CD4-positive, alpha-beta T cell treated with Interleukin-4 for 1 hour (primary cell): Measurements from ENCODE around the gene SENP1.

Experiments
- DNase-seq, 2 donors: peaks; one replicate each; pipeline ENCODE4 v3.0.0-alpha.2; 2020 to 2022

The SENP1 gene

DNA sequence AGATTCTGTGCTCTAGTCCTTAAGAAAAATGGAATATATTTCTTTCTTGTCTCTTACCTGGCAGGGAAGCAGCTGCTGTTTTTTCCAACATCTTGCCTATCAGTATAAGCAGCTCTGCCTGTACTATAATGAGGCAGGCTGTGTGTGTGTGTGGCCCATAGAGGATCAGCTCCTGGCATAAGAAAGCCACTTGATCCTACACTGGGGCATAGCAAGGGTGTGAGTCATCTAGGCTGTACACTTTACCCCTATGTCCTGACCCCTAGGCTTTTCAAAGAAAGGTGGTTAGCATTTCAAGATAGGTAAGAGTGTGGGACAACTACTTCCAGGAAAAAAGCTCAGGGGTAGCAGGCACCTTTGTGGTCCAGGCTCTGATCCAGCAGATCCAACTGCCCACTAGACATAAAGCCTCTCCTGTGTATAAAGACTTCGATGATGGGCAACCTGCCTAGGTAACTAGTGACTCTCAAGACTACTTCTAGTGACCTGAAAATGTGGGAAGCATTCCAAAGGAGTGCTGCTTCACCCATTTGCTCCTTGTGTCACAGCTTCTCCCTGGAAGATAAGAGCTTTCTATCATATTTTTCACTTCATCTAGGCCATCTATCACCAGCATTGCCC lies 4.9 kb upstream of the SENP1 start:
- no peak for DNase-seq

DNA sequence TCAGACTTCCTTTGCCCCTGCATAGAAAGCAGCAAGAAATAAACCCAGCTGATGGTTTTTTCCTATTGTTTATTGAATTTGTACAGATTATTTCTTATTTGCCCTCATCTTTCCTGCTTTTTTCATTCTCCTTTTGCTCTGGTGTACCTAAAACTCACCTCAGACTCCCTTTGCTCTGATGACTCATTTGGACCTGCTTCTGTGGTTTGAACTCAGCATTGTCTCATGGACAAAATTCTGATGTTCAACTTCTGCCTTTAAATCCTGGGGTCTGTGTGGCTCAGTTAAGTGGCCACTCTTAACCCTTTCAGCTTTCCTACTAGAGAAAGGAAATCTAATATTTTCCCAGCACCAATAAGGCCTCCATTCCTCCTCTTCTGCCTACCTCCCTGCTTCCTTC lies 3.5 kb upstream of the SENP1 start:
- DNase-seq, result no peak

DNA sequence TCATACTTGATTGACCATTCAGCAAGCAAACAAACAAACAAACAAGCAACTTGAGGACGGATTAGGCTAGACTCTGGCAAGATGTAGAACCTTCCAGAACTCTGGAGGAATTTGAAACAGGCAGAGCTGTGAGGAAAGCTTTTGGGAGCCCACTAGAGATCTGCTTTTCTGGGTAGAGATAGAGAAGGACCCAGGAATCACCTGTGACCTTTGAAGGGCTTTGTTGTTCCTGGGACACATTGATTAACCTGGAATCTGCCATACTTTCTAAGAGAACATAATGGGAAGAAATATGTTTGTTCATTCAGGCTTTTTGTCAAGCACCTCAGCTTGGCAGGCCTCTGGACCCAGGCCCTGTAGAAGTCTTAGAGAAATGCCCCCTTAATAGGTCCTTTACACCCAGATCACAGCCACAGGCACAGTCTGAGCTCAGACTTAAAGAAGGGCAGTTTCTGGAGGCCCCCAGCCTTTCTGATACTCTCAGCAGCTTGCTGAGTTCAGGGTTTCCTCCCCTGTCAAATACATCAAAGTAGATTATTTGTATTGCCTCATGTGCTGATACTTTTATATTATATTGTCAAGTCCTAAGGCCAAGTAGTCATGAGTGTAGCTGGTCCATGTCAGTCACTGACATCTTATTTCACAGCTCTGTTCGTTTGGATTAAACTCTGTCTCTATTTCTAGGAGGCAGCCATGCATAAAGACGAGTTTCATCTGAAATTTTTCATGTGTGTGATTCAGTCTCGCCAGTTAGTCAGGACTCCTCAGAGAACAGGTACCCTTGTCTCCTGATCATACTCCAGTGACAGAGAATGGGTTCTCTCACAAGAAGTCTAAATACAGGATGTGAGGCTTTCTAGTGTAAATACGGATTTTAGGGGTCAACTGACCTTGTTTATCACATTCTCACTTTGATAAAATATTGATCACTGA lies 1.1 kb upstream of the SENP1 start:
- DNase-seq, result no peak

DNA sequence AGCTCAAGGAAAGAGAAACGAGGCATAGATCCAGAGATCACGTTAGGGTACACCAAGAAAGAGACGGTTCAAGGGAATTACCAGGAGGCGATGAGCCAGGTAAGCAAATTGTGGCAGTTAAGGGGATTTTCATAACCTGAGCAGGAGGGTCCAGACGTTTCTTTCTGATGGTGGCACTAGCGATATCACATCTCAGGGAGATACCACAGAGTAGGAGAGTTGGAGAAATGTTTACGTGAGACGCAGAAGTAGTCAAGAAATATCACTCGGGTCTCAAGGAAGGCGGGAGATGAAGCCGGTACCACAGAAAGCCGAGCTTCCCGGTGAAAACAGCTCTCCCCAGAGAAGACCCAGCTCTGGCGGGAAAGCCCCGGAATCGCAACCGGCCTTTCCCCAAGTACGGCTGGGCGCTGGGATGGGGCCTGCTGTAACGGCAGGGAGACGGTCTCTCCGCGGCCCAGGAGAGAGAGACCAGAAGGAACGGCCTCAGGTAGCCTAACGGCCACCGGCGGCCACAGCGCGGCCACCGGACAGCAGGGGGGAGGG lies 485 bp downstream of the SENP1 start:
- DNase-seq, result peak; percentile 60 to 75

DNA sequence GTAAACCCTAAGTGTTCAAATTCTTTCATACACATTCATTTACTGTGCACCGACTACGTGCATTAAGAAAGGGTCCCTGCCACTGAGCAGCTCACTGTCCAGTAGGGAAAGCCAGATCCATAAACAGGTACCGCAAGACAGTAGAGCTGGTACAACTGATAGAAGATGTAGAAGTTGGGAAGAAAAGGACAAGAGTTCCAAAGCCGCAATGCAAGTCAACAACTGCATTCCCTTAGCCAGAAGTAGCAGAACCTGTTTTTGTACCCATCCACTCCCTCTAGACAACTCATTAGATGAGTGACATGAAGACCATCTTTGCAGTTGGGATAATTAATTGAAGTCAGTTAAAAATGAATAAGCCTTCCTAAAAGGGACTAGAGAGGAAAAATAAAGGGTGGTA lies 1.3 kb downstream of the SENP1 start:
- DNase-seq, result no peak

DNA sequence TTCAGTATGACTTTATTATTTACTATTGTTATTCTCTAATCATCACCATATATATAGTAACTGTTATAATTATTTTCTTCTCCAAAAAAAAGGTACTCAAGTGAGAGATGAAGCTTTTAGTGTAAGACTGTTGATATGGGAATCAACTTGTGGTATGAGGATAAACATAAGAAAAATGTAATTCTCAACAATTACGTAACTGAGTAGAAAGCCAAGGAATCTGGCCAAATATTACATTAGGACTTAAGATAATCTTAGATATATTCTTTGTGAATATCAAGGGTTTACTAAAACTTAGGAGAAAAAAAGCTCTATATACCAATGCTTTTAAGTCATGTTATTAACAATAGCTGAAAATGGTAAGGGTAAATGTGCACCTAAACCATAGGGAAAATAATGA lies 13.3 kb downstream of the SENP1 start:
- no peak for DNase-seq

DNA sequence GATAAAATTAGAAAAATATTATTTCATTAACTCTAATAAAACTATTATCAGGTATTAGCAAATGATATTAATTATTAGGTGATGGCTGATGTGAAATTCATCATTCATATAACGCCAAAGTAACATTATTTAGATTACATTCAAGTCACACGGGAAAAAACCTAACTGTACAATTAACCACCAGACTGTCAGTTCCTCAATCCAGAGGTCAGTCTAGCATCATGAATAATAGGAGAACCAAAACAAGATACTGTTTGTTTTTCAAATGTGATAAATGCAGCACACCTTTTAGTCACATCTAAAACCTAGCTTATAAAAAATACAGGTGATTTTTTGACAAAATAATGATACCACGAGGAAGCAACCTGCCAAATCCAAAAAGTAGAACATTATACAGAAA lies 19.6 kb downstream of the SENP1 start:
- DNase-seq, result no peak

DNA sequence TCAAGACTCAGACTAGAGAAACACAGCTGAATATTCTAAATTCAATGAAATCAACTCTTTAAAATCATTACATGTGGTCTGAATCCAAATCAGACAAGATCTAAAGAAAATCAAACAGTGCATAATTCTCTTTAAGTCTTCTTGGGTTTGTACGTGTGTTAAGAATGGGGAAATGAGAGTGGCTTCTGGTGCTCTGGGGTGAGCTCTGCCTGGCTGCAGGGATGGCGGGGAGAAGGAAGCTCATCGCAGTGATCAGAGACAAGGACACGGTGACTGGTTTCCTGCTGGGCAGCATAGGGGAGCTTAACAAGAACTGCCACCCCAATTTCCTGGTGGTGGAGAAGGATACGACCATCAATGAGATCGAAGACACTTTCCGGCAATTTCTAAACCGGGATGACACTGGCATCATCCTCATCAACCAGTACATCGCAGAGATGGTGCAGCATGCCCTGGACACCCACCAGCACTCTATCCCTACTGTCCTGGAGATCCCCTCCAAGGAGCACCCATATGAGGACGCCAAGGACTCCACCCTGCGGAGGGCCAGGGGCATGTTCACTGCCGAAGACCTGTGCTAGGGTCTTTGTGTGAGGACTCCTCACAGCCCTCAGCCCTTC lies 20.9 kb downstream of the SENP1 start:
- DNase-seq, result no peak

DNA sequence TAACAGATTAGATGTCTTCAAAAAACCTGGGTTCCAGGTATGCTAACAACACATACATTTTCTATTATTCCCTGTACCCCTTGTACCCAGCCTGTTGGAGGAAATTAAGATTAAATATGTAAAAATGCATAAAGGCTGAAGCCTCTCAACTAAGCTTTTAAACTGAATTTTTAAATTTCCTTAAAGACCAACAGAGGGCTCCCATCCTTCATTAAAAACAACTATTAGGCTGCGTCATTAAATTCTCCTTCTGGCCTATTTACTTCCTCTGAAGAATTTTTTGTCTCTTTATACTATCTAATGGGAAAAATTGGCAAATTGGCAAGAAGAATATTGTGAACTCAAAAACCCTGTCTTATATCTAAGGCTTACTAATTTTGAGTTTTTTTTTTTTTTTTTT lies 21.8 kb downstream of the SENP1 start:
- DNase-seq, result no peak

DNA sequence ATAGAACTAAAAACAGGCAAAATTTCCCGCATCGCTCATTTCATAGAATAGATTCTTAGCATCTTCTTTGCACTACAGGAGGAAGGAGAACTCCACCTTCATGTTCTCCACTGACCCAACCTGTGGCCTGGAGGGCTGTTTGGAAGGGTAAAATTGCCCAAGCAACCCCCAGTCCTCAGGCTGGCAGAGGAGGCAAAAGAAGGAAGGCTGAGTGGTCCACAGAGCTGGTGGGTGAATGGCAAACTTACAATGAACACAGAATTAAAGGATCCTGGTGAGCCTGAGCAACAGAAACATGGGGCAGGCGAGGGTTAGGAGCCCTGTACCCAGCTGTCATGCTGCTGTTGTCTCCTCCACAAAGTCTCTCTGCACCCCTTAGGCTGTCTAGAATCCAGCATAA lies 25.1 kb downstream of the SENP1 start:
- DNase-seq, result no peak

DNA sequence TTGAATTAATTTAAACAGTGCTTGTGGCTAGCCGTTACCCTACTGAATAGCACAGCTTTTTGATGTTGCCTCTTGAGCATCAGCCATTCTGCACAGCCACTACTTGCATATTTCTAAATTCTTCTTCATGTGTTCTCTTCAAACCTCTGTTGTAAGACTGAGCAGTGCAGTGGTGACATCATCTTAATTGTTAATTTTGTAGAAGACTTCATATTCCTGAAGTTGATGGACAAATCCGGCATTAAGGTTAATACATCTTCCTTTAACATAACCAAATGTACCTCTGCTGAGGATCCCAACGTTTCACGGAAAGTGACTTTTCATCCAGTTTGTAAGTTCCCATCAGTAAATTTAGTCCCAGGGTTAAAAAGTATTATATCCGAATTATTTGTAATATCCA lies 25.6 kb downstream of the SENP1 start:
- no peak for DNase-seq

DNA sequence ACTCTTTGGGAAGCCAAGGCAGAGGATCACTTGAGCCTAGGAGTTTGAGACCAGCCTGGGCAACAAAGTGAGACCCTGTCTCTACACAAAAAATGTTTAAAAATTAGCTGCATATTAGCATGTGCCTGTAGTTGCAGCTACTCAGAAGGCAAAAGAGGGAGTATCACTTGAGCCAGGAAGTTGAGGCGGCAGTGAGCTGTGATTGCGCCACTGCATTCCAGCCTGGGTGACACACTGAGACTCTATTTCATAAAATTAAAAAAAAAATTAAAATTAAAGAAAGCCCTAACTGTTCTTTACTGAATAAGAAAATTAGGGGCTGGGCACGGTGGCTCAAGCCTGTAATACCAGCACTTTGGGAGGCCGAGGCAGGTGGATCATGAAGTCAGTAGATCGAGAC lies 27.0 kb downstream of the SENP1 start:
- DNase-seq, result no peak

DNA sequence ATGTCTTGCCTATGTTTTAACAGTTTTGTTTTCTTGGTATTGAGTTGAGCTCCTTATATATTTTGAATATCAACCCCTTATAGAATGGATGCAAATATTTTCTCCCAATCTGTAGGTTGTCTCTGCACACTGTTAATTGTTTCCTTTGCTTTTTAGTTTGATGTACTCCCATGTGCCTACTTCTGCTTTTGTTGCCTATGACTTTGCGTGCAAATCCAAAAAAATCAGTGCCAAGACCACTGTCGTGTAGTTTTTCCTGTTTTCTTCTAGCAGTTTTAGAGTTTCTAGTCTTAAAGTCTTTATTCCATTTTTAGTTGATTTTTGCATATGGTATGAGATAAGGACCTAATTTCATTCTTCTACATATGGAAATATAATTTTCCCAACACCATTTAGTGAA lies 28.8 kb downstream of the SENP1 start:
- DNase-seq, result no peak

DNA sequence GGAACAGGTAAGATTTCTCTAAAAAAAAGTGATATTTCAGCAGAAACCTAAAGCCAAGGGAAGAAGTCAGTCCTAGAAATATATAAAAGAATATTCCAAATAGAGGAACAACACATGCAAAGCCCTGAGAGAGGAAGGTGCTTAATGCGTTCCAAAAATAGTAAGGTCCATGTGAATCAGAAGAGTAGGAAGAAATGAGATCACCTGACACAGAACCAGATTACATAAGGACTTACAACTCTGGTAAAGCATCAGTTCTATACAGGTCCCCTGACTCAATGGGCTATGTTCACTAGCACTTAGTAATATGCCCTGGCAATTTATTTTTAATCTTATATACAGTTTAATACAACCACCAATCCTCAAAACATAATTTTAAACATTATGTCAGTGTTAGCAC lies 30.0 kb downstream of the SENP1 start:
- DNase-seq, result no peak

DNA sequence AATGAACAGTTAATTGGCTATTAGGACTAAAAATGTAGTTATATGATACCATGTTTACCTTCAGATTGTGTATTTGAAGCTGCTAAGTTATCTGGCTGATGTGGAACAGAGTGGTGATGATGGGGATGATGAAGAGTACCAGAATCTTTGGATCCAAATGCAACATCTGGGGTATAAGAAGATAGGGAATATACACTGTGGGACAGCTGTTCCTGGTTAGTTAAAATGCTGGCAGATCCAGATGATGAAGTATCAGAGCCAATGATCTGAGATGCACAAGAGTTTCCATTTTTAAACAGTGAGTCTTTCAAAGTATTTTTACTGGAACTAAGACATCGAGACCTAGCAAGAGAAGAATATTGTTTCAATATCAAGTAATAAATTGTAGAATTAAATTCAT lies 31.6 kb downstream of the SENP1 start:
- DNase-seq, result no peak

DNA sequence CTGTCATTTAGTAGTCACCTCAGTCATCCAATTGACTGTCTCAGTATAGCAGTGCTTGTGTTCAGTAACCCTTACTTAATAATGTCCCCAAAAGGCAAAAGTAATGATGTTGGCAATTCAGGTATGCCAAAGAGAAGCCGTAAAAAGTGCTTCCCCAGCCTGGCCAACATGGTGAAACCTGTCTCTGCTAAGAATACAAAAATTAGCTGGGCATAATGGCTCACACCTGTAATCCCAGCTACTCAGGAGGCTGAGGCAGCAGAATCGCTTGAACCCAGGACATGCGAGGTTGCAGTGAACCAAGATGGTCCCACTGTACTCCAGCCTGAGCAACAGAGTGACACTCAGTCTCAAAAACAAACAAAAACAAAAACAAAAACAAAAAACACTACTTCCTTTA lies 33.6 kb downstream of the SENP1 start:
- DNase-seq, result no peak

DNA sequence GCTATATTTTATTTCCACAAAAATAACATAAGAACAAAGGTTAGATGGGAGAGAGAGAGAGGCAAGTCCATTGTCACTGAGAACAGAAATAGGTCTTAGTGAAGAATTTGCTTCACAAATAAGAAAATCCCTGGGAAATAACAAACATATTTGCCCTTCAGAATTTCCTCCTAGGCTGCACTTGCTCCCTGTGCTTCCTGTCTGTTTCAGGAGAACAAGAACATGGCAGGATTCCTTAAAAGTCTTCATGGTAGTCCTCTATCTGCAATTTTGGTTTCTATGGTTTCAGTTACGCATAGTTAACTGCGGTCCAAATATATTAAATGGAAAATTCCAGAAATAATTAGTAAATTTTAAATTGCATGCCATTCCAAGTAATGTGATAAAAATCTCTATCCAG lies 34.1 kb downstream of the SENP1 start:
- no peak for DNase-seq

DNA sequence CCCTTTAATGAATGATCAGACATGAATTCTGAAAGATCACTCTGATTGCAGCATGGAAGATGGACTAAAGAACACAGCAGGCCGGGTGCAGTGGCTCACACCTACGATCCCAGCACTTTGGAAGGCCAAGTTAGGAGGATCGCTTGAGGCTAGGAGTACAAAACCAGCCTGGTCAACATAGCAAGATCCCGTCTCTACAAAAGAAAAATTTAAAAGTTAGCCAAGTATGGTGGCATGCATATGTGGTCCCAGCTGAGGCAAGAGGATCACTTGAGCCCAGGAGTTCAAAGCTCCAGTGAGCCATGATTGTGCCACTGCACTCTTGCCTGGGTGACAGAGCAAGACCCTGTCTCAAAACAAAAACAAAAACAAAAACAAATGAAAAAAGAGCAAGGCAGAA lies 35.1 kb downstream of the SENP1 start:
- no peak for DNase-seq

DNA sequence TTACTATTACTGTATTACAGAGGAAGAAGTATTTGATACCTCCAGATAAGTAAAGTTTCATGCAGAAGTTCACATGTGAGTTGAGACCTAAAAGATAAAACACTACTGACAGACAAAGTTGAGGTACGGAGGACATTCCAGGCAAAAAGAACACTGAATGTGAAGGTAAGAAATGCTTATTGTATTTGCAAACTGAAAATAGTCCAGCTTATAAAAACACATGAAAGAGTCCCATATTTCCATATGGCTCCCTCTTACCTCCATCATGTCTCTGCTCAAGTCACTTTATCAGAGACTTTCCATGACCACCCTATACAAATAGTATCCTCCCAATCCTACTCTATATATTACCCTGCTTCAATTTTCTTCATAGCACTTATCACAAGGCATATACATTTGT lies 35.8 kb downstream of the SENP1 start:
- no peak for DNase-seq

DNA sequence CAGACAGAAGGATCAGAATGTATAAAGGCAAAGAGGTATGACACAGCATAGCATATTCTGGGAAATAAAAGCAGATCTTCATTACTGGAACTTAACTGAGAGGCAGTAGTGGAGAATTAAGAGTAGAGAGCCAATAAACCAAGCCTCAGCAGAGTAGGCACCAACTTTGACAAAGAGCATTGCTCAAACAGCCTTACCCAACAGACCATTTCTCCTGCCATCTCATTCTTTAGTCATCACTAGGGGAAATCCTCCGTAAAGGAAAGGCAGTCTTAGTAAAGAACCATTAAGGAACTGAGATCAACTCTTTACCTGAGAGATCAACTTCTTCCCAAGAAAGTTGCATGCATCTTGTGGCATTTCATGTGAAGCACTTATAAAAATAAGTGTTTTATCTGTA lies 36.6 kb downstream of the SENP1 start:
- DNase-seq, result no peak

DNA sequence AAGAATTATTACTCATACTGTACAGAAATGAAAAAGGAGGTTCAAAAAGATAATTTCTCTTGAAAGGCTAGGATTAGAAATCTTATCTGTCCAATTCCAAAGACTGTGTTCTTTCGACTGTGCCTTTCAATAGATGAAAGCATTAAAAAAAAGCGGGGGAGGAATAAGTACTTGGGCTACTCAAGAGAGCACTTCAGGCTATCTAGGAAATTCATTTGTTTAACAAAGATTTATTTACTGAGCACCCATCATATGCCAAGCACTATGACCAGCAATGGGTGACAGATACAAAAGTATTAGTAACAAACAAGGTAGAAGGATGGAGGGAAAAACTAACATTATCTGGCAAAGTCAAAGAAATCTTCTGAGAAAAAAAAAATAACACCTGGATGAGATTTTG lies 37.4 kb downstream of the SENP1 start:
- no peak for DNase-seq

DNA sequence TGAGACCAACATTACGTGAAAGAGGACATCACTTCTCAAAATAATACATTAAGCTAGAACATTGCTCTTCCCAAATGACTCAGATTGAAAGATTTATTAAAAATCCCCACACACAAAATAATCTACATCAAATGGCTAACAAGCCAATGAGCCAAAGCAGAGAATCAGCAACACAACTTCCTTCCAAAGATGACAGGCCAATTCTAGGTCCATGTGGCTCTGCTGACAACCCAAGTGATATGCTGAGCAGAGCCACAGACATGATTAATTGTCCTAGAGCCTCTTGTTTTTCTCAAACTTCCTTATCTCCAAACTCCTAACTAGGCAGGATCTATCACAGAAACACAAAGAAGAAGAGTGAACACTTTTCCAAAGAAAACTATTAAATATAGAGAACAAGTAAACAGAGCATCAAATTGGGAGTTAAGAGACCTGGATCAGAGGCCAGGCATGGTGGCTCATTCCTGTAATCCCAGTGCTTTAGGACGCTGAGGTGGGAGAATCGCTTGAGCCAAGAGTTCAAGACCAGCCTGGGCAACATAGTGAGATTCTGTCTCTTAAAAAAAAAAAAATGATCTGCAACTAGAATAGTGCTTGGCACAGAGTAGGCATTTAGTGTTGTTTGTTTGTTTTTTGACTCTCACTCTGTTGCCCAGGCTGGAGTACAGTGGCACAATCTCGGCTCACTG lies 38.5 kb downstream of the SENP1 start:
- no peak for DNase-seq

DNA sequence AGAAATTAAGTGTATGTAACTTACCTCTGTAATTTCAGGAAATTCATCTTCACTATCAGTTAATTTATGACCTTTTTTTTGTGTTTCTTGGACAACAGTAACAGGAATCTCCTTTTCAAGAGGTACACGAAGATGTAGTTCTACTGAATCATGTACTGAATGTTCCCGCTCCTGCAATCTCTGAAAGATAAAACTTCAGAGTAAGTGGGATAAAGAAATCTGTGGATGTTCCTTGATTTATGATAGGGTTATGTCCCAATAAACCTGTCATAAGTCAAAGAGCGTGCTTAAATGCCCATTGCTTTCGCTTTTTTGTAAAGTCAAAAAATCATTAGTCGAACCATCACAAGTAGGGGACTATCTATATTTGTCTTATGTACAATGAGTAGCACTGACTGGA lies 40.8 kb downstream of the SENP1 start:
- no peak for DNase-seq
